ENCODE results near the gene SENP1.

Gene SENP1

DNA sequence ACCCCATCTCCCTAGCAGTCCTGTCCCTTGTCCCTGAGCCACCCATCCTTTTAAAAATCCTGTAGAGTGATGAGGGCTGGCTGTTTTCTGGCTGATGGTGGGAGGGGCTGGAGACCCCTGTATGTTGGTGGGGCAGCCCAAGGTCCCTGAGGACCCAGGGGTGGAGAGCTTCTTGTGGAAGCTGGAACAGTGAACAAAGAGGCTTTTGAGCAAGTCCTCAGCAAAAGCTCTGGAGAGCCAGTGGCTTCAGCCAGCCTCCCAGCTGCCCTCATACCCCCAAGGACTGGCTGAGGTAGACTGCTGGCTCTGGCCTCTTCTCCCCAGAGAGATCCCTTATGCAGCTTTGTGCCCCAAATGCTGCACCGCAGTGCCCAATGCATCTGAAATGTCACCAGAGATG lies 72.4 kb downstream of the SENP1 start:
- DNase-seq, result no peak

- no peak for DNase-seq
Measured at GRCh38 chr12:48032597-48032996, 73.3 kb downstream of the SENP1 start.

DNA sequence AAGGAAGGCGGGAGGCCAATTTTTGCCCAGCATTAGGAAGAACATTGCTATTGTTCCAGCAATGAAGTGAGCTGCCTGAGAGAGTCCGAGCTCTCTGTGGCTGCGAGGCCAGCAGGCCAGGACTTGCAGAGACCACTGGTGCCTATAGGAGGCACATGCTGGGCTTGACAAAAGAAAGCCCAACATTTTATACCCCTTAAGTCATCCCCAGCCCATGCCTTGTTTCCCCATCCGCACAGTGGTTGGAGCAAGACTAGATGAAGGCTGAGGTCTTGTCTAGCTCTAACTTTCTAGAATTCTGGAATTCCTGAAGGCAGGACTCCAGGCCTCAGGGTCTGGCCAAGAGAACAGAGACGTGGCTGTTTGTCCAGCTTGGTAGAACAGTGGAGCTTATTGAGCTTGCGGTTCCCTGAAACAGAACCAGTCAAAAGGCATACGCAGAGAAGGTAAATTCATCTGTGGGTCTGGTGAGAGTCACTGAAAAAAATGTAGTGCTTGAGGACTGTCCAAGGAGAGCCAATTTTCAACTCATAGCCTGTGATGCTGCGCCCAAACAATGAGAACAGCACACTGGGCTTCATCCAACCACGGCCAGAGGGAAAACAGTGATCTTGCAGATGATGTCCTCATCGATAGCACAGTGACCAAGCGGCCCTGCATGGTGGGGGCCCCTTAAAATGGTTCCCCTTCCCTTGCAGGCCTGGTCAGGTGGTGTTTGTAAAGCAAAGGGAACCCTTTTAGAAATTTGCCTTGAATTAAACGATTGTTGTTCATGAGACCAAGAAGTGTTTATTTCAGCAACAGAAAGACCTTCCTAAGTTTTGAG lies 74.5 kb downstream of the SENP1 start:
- DNase-seq, result no peak

GRCh38 chr12:48030173-48030650 lies 75.7 kb downstream of the SENP1 start:
- DNase-seq, result no peak

GRCh38 chr12:48029491-48030172 lies 76.2 kb downstream of the SENP1 start:
- DNase-seq, result no peak

- no peak for DNase-seq
Measured at GRCh38 chr12:48028541-48029431, 77.1 kb downstream of the SENP1 start.

GRCh38 chr12:48027183-48028002 lies 78.5 kb downstream of the SENP1 start:
- no peak for DNase-seq

- no peak for DNase-seq
Measured at GRCh38 chr12:48026060-48026827, 79.6 kb downstream of the SENP1 start.

GRCh38 chr12:48025281-48025680 lies 80.6 kb downstream of the SENP1 start:
- no peak for DNase-seq

GRCh38 chr12:48024735-48025134 lies 81.1 kb downstream of the SENP1 start:
- no peak for DNase-seq

- DNase-seq, result no peak
Measured at GRCh38 chr12:48023386-48023785, 82.5 kb downstream of the SENP1 start.

DNA sequence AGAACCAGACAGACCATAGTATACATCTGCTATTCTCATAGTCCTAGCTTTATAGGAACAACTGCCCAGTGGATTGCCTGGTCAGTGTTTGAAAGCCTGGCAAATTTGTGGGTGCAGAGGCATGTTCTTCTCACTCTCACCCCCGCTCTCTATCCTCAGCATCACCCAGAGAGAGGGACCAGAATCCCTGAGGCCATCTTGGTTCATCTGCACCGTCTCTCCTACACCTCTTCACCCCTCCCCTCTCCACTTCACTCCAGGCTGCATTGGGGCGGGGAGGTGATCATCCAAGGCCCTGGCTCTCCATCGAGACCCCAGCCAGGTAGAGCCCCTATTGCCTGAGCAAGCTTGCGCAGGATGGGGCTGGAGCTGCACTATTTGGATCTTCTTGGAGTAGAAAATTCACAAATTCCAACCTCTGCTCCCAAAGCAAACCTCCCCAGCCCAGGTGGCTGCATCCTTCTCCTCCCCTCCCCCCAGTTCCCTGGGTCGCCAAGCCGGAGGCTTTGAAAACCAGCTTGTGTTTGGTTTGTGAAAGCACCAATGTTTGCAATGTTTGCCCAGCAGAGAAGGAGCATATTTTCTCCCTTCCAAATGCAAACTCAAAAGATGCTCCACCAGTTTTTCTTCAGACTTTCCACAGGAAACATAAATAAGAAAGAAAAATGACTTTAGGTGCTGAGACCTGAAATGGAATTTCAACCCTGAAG lies 83.0 kb downstream of the SENP1 start:
- no peak for DNase-seq

DNA sequence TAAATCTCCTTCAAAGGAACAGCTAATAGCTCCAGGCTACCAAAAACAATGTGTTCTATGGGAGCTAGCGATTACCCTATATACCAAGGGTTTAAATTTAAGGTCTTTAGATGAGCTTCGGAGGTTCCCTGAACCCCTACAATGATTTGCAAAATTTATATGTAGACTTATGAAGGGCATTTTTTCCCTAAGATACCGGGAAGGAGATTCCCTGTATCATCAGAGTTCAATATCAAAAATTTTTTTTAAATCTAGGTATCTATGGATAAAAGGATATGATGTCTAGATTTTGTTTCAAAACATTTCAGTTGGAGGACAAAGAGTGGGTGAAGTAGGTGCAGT lies 83.7 kb downstream of the SENP1 start:
- no peak for DNase-seq

GRCh38 chr12:48021485-48022179 lies 84.2 kb downstream of the SENP1 start:
- DNase-seq, result no peak

- DNase-seq, result no peak
Measured at GRCh38 chr12:48019639-48020265, 86.1 kb downstream of the SENP1 start.

DNA sequence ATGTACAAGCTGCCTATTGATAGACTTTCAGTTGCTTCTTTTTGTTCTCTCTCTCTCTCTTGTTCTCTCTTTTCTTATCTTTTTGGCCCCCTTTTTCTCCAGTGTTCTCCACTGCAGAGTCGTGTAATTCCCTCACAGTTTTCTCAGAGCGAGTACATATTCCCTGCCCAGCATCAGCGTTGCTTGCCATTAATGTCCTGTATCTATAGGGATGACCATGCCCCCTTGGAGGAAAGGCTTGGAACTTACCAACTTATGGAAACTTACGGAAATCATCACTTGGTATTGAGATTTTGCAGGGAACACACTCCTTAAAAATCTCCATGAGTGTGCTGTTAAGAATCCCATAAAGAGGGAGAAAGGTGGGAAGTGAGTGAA lies 87.3 kb downstream of the SENP1 start:
- DNase-seq, result no peak

- DNase-seq, result no peak
Measured at GRCh38 chr12:48017921-48018617, 87.8 kb downstream of the SENP1 start.

DNA sequence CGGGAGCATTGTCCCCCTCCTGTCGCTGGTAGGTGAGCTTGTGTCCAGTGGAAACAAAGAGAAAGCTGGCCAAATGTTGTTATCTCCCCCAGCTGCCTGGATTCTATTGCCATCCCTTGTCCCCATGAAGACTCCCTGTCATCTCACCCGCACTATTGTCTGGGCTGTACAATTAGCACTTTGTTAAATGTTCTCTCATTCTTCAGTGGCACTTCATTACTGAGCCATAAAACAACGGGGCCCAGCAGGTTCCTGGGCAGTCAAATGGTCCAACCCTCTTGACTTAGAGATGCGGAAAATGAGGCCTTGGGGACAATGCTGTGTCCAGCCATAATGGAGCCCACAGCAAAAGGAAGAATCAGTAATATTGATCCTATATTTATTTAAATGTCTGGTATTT lies 88.4 kb downstream of the SENP1 start:
- no peak for DNase-seq

DNA sequence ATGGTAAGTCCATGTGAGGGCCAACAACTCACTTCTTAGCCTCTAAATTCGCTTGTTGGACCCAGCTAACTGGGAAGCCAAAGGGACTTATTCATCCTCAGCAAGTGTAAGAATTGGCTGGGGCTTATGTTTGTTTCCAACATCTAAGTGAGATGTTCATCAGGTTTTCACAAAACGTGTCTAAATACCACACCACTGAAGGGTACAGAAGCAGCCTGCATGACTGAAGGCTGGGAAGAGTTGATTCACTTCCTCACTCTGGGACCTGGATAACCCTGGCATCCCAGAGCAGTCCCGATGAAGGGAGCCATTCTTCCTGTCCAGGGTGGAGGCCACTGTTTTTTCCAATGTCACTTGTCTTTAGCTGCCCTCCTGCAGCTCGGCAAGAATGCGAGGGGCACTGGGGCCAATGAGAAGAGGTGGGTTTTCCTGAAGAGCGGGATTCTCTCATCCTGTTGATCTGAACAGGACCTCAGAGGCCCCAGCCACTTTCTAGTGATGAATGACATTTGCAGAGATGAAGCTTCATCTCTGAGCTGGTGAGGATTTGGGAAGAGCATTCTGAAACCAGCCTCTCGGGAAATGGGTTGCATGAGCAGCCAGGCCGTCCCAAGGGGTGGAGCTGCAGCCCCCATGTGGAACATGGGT lies 89.4 kb downstream of the SENP1 start:
- no peak for DNase-seq
